ENCODE results near the gene DGKA. TPM values are rescaled to one million over a fixed set of nuclear protein-coding genes. Genes with fewer than 3 reads are reported as not detected.

DGKA gene
- total and polyA plus RNA-seq, 2 of the 13 experiments (the other 11 are each of a cell fraction or from before 2014, with no cell fraction given): 2.4 to 5.4 TPM

DNA sequence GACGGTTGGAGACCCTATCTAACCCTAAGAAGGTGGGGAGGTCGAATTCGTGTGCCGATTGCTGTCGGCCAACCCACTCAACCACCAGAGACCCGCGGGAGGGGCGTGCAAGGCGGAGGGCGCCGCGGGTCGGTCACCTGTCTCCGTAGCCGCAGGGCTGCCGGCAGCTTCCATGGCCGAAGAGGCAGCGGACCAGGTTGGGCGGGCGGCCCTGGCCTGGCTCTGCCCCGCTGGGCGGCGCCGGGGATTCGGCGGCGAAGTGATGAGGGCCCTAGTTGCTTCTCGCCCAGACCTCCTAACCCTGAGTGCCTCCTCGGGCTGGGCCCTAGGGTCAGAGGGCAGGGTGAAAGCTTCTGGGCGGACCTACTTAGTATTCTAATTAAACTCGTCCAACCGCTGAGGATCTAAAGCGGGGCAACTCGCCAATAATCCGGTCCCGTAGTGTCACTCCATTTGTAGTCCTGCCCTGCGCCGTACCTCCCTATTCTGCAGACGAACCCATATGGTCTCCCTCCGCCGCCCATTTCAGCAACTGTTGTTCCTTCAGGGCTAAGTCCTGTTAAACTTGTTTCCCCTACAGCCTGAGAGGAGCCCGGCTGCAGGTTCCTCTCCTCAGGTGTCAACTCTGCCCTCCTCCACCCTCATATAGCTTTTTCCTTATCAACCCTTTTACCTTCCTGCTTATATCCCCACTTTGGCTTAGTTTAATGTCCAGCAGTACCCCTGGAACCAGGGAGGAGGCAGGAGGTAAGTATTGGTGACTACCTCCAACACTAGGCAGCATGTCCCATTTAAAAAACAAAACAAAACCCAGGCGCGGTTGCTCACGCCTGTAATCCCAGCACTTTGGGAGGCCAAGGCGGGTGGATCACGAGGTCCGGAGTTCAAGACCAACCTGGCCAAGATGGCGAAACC is 3.1 kb upstream of the DGKA start, which contains the start of gene PYM1 (continued):
- TF ChIP-seq, protein P1, sequence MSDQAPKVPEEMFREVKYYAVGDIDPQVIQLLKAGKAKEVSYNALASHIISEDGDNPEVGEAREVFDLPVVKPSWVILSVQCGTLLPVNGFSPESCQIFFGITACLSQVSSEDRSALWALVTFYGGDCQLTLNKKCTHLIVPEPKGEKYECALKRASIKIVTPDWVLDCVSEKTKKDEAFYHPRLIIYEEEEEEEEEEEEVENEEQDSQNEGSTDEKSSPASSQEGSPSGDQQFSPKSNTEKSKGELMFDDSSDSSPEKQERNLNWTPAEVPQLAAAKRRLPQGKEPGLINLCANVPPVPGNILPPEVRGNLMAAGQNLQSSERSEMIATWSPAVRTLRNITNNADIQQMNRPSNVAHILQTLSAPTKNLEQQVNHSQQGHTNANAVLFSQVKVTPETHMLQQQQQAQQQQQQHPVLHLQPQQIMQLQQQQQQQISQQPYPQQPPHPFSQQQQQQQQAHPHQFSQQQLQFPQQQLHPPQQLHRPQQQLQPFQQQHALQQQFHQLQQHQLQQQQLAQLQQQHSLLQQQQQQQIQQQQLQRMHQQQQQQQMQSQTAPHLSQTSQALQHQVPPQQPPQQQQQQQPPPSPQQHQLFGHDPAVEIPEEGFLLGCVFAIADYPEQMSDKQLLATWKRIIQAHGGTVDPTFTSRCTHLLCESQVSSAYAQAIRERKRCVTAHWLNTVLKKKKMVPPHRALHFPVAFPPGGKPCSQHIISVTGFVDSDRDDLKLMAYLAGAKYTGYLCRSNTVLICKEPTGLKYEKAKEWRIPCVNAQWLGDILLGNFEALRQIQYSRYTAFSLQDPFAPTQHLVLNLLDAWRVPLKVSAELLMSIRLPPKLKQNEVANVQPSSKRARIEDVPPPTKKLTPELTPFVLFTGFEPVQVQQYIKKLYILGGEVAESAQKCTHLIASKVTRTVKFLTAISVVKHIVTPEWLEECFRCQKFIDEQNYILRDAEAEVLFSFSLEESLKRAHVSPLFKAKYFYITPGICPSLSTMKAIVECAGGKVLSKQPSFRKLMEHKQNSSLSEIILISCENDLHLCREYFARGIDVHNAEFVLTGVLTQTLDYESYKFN (CRISPR knock-in tag; conservative IDR thresholded peaks at IDR 0.05): peak; percentile 52
- TF ChIP-seq NFYB (CRISPR knock-in tag; IDR thresholded peaks at IDR 0.05) (peak; percentile 29; the same call in 1 of the 2 replicates), ZNF605 (CRISPR knock-in tag; IDR thresholded peaks at IDR 0.05) (peak; percentile 7; the same call in 1 of the 2 replicates), POLR2G (IDR thresholded peaks at IDR 0.05; ENCODE audit: low read depth, low read length) (peak; percentile 81), ZFP36L1 (CRISPR knock-in tag; IDR thresholded peaks at IDR 0.05) (0 out of 2 replicates have a peak, but pooled peaks have one; percentile 32), JUND (CRISPR knock-in tag; IDR thresholded peaks at IDR 0.05) (no peak), ZSCAN9 (CRISPR knock-in tag; IDR thresholded peaks at IDR 0.05; ENCODE audit: borderline replicate concordance) (peak; percentile 49; the same call in 1 of the 2 replicates), CHD2 (IDR thresholded peaks at IDR 0.05; ENCODE audit: low read depth, low read length) (no peak), PHF21A (CRISPR knock-in tag; IDR thresholded peaks at IDR 0.05) (peak; percentile 49; the same call in 1 of the 2 replicates)
- TF ChIP-seq, protein P2, sequence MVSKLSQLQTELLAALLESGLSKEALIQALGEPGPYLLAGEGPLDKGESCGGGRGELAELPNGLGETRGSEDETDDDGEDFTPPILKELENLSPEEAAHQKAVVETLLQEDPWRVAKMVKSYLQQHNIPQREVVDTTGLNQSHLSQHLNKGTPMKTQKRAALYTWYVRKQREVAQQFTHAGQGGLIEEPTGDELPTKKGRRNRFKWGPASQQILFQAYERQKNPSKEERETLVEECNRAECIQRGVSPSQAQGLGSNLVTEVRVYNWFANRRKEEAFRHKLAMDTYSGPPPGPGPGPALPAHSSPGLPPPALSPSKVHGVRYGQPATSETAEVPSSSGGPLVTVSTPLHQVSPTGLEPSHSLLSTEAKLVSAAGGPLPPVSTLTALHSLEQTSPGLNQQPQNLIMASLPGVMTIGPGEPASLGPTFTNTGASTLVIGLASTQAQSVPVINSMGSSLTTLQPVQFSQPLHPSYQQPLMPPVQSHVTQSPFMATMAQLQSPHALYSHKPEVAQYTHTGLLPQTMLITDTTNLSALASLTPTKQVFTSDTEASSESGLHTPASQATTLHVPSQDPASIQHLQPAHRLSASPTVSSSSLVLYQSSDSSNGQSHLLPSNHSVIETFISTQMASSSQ (IDR thresholded peaks at IDR 0.05; ENCODE audit: low read depth): no peak; the same call in 1 of the 2 replicates
- TF ChIP-seq, protein P2 (CRISPR knock-in tag; IDR thresholded peaks at IDR 0.05; ENCODE audit: borderline replicate concordance): peak; percentile 25; the same call in 1 of the 2 replicates
- TF ChIP-seq, protein P3, sequence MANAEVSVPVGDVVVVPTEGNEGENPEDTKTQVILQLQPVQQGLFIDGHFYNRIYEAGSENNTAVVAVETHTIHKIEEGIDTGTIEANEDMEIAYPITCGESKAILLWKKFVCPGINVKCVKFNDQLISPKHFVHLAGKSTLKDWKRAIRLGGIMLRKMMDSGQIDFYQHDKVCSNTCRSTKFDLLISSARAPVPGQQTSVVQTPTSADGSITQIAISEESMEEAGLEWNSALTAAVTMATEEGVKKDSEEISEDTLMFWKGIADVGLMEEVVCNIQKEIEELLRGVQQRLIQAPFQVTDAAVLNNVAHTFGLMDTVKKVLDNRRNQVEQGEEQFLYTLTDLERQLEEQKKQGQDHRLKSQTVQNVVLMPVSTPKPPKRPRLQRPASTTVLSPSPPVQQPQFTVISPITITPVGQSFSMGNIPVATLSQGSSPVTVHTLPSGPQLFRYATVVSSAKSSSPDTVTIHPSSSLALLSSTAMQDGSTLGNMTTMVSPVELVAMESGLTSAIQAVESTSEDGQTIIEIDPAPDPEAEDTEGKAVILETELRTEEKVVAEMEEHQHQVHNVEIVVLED (CRISPR knock-in tag; IDR thresholded peaks at IDR 0.05; ENCODE audit: borderline replicate concordance): peak; percentile 25; the same call in 1 of the 2 replicates
- TF ChIP-seq, protein P4, sequence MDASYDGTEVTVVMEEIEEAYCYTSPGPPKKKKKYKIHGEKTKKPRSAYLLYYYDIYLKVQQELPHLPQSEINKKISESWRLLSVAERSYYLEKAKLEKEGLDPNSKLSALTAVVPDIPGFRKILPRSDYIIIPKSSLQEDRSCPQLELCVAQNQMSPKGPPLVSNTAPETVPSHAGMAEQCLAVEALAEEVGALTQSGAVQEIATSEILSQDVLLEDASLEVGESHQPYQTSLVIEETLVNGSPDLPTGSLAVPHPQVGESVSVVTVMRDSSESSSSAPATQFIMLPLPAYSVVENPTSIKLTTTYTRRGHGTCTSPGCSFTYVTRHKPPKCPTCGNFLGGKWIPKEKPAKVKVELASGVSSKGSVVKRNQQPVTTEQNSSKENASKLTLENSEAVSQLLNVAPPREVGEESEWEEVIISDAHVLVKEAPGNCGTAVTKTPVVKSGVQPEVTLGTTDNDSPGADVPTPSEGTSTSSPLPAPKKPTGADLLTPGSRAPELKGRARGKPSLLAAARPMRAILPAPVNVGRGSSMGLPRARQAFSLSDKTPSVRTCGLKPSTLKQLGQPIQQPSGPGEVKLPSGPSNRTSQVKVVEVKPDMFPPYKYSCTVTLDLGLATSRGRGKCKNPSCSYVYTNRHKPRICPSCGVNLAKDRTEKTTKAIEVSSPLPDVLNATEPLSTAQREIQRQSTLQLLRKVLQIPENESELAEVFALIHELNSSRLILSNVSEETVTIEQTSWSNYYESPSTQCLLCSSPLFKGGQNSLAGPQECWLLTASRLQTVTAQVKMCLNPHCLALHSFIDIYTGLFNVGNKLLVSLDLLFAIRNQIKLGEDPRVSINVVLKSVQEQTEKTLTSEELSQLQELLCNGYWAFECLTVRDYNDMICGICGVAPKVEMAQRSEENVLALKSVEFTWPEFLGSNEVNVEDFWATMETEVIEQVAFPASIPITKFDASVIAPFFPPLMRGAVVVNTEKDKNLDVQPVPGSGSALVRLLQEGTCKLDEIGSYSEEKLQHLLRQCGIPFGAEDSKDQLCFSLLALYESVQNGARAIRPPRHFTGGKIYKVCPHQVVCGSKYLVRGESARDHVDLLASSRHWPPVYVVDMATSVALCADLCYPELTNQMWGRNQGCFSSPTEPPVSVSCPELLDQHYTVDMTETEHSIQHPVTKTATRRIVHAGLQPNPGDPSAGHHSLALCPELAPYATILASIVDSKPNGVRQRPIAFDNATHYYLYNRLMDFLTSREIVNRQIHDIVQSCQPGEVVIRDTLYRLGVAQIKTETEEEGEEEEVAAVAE (CRISPR knock-in tag; IDR thresholded peaks at IDR 0.05; ENCODE audit: borderline replicate concordance): peak; percentile 74; the same call in 1 of the 2 replicates
